ENCODE measurements around the gene ZNF827. TPM values are rescaled to one million over a fixed set of nuclear protein-coding genes. Genes with fewer than 3 reads are reported as not detected.

ZNF827 gene
- polyA plus RNA-seq, 1 donor (not counting 4 experiments of a cell fraction or from before 2014, with no cell fraction given): 4.7 TPM

DNA sequence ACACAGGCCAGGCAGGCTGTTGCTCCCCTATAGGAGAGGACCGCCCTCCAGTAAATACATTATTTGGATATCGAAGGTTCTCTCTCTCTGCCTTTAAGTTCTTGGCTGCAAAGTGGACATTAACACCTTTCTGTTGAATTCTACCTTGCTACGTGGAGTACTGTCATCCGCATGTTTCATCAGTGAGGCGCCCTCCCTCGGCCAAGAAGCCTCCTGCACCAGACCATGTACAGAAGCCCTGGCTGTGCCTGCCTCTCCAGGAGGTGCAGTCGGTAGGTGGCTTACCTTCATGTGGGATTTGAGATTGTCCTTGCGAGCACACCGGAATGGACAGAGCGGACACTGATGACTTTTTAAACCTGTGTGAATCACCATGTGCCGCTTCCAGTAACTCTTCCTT is 46.7 kb downstream of the ZNF827 start:
- no peaks in the 10 kb centered on the region for H3K9me3 ChIP-seq (ENCODE audit: control insufficient read depth, low read depth, low read length)
- FAIRE-seq (no peak), DNase-seq (ENCODE audit: low read depth, low spot score) (no peak)
- no peaks in the 10 kb centered on the region for H3K27me3 ChIP-seq (ENCODE audit: control insufficient read depth, extremely low read depth, insufficient read depth, low read length)
- H3K79me2 ChIP-seq (ENCODE audit: control insufficient read depth, insufficient read depth, low read length): no peaks in the 10 kb centered on the region
- no peaks in the 10 kb centered on the region for H3K4me1 ChIP-seq (ENCODE audit: control insufficient read depth, extremely low read depth, insufficient read depth, low read length)
- H4K20me1 ChIP-seq (ENCODE audit: control insufficient read depth, extremely low read depth, insufficient read depth, low read length): no peaks in the 10 kb centered on the region
- dilution Hi-C loops (cut with MboI; ENCODE audit: extremely low pct_ligation_motif_present, low sequenced_read_pairs): no loop called here
- TF ChIP-seq, protein P1, sequence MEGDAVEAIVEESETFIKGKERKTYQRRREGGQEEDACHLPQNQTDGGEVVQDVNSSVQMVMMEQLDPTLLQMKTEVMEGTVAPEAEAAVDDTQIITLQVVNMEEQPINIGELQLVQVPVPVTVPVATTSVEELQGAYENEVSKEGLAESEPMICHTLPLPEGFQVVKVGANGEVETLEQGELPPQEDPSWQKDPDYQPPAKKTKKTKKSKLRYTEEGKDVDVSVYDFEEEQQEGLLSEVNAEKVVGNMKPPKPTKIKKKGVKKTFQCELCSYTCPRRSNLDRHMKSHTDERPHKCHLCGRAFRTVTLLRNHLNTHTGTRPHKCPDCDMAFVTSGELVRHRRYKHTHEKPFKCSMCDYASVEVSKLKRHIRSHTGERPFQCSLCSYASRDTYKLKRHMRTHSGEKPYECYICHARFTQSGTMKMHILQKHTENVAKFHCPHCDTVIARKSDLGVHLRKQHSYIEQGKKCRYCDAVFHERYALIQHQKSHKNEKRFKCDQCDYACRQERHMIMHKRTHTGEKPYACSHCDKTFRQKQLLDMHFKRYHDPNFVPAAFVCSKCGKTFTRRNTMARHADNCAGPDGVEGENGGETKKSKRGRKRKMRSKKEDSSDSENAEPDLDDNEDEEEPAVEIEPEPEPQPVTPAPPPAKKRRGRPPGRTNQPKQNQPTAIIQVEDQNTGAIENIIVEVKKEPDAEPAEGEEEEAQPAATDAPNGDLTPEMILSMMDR (optimal IDR thresholded peaks at IDR 0.05 in 1 of 3, IDR thresholded peaks at IDR 0.05 in 1 of 3, conservative IDR thresholded peaks at IDR 0.05 in 1 of 3; ENCODE audit: extremely low read depth in 1 of 3, insufficient read depth in 2 of 3, low read length in 3 of 3): peak in 1 of 3 experiments; percentile 33
- no peak for TF ChIP-seq EZH2 (IDR thresholded peaks at IDR 0.05; ENCODE audit: low read length)
- no peak overlapping the region for H3K9ac ChIP-seq (ENCODE audit: control insufficient read depth, extremely low read depth, insufficient read depth, low read length)
- H3K9me1 ChIP-seq (ENCODE audit: control insufficient read depth, extremely low read depth, insufficient read depth, low read length): no peaks in the 10 kb centered on the region
- no peak overlapping the region for H2AFZ ChIP-seq (ENCODE audit: control insufficient read depth, low read length)
- no peak overlapping the region for H3K4me2 ChIP-seq (ENCODE audit: control insufficient read depth, extremely low read depth, insufficient read depth, low read depth, low read length)
- H3K36me3 ChIP-seq (ENCODE audit: control insufficient read depth in 2 of 2, extremely low read depth in 1 of 2, insufficient read depth in 2 of 2, low read length in 2 of 2): peaks cover 3 to 4% of the 10 kb centered on the region in 2 experiments
- H3K27ac ChIP-seq (ENCODE audit: control insufficient read depth, insufficient read depth, low read length): no peak overlapping the region
- no peak overlapping the region for H3K4me3 ChIP-seq (ENCODE audit: control insufficient read depth in 2 of 3, extremely low read depth in 1 of 3, insufficient read depth in 2 of 3, low read depth in 1 of 3, low read length in 3 of 3)

DNA sequence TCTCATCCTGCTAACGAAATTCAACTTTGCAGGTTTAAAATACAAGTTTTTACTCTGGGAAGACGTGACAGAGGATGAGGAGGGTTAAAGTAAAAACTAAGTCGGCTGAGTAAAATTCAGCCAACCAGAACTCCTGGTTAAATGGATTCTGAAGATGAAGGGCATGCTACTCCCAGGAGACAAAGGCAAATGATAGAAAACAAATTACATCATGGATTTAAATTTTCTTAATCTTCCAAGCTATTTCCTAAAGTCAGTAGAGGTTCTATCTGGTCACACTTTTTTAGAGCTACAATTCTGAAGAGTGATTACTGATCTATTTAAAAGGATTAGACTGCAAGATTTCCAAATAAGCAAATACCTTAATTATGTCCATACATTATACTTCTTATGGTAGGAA is 47.9 kb downstream of the ZNF827 start:
- no peaks in the 10 kb centered on the region for H3K9me1 ChIP-seq (ENCODE audit: control insufficient read depth, extremely low read depth, insufficient read depth, low read length)
- no peaks in the 10 kb centered on the region for H3K9me3 ChIP-seq (ENCODE audit: control insufficient read depth, low read depth, low read length)
- H3K79me2 ChIP-seq (ENCODE audit: control insufficient read depth, insufficient read depth, low read length): no peaks in the 10 kb centered on the region
- H4K20me1 ChIP-seq (ENCODE audit: control insufficient read depth, extremely low read depth, insufficient read depth, low read length): no peaks in the 10 kb centered on the region
- peaks cover 6 to 7% of the 10 kb centered on the region in 2 experiments for H3K36me3 ChIP-seq (ENCODE audit: control insufficient read depth in 2 of 2, extremely low read depth in 1 of 2, insufficient read depth in 2 of 2, low read length in 2 of 2)
- H3K4me2 ChIP-seq (ENCODE audit: control insufficient read depth, extremely low read depth, insufficient read depth, low read depth, low read length): no peak overlapping the region
- H3K4me1 ChIP-seq (ENCODE audit: control insufficient read depth, extremely low read depth, insufficient read depth, low read length): no peaks in the 10 kb centered on the region
- H3K4me3 ChIP-seq (ENCODE audit: control insufficient read depth in 2 of 3, extremely low read depth in 1 of 3, insufficient read depth in 2 of 3, low read depth in 1 of 3, low read length in 3 of 3): no peak overlapping the region
- no peak overlapping the region for H3K27ac ChIP-seq (ENCODE audit: control insufficient read depth, insufficient read depth, low read length)
- FAIRE-seq: no peak
- DNase-seq (ENCODE audit: low read depth, low spot score): no peak
- TF ChIP-seq, protein P1 (optimal IDR thresholded peaks at IDR 0.05 in 1 of 3, IDR thresholded peaks at IDR 0.05 in 1 of 3, conservative IDR thresholded peaks at IDR 0.05 in 1 of 3; ENCODE audit: extremely low read depth in 1 of 3, insufficient read depth in 2 of 3, low read length in 3 of 3): no peak
- no peak for TF ChIP-seq EZH2 (IDR thresholded peaks at IDR 0.05; ENCODE audit: low read length)
- no peak overlapping the region for H2AFZ ChIP-seq (ENCODE audit: control insufficient read depth, low read length)
- dilution Hi-C loops (cut with MboI; ENCODE audit: extremely low pct_ligation_motif_present, low sequenced_read_pairs): no loop called here
- no peak overlapping the region for H3K9ac ChIP-seq (ENCODE audit: control insufficient read depth, extremely low read depth, insufficient read depth, low read length)
- H3K27me3 ChIP-seq (ENCODE audit: control insufficient read depth, extremely low read depth, insufficient read depth, low read length): no peaks in the 10 kb centered on the region
